ENCODE results near the gene NUP42.

Gene NUP42, protein sequence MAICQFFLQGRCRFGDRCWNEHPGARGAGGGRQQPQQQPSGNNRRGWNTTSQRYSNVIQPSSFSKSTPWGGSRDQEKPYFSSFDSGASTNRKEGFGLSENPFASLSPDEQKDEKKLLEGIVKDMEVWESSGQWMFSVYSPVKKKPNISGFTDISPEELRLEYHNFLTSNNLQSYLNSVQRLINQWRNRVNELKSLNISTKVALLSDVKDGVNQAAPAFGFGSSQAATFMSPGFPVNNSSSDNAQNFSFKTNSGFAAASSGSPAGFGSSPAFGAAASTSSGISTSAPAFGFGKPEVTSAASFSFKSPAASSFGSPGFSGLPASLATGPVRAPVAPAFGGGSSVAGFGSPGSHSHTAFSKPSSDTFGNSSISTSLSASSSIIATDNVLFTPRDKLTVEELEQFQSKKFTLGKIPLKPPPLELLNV

DNA sequence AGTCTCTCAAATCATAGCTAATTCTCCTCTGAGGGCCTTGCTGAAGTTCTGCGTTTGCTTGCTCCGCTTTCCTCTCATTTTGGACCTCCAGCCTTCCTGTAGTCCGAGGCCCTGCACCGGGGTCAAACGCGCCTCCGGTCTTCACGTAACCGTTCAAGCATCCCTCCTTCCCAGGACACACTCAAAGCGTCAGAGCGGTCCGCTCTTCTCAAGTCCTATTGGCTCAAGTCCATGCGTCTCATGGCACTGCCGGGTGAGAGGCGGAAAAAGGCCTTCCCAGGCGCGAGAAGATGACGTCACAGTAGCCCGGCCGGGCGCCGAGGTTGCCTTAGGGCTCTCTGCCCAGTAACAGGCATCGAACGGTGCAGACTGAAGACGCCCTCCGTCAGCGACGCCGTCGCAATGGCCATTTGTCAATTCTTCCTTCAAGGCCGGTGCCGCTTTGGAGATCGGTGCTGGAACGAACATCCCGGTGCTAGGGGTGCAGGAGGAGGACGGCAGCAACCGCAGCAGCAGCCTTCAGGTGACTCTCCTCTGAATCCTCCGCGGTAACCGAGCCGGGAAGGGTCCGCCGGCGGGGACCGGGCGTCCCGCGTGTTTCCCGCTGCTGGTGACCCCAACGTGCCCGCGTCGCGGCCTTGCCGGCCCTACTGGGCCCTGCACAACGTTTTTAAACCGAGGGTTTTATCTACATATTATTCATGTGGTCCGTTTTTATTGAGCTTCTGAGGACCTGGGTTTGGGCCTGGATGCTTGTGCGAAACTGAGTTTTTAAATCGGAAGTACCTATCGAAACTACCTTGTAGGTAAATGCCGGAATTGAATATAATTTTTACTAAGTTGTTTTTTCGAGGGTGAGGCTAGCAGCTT is at the start of gene NUP42:
NUP42 (plus strand) TSS at position 365 of the 870 bp plus-strand sequence; CDS start at position 403, 38 bp downstream.
- Mint-ChIP-seq H3K9me3 (no peaks in the 10 kb centered on the region), H3K27me3 (no peaks in the 10 kb centered on the region), H3K4me3 (peak within 1 kb of the TSS; percentile 92), H3K27ac (peak within 1 kb of the TSS; percentile 98), H3K4me1 (ENCODE audit: low read depth) (peaks cover 39% of the 10 kb centered on the region), H3K36me3 (ENCODE audit: low read depth) (peaks cover 51% of the 10 kb centered on the region)
- DNase-seq = peak; percentile 97

DNA sequence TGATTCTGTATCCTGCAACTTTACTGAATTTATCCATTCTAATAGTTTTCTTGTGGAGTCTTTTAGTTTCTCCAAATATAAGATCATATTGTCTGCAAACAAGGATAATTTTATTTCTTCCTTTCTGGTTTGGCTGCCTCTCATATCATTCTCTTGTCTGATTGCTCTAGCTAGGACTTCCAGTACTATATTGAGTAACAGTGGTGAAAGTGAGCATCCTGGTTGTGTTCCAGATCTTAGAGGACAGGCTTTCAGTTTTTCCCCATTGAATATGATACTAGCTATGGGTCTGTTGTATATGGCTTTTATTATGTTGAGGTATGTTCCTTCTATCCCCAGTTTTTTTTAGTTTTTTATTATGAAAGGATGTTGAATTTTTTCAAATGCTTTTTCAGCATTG is 48.1 kb upstream of the NUP42 start:
- no peak overlapping the region for H3K27ac Mint-ChIP-seq
- H3K4me3 Mint-ChIP-seq = no peak overlapping the region
- peaks cover 20% of the 10 kb centered on the region for H3K36me3 Mint-ChIP-seq (ENCODE audit: low read depth)
- DNase-seq = no peak
- H3K4me1 Mint-ChIP-seq (ENCODE audit: low read depth) = no peaks in the 10 kb centered on the region
- peaks cover 5% of the 10 kb centered on the region for H3K9me3 Mint-ChIP-seq
- no peaks in the 10 kb centered on the region for H3K27me3 Mint-ChIP-seq

DNA sequence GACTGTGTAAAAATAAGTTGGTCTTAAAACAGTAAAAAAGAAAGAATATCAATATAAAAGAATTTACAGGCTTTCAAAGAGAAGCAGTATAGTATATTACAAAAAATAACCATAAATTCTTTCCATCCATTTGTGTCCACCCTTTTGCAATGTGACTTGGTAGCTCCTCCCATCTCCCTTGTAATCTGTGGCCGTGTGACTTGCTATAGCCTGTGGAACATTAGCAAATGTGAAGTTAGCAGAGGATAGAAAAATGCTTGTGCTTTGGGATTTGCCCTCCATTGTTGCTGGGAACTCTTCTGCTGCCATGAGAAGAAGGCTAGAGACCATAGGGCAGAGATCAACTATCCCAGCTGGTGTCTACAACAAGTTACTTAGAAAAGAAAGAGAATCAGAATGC is 46.1 kb upstream of the NUP42 start:
- no peak for DNase-seq
- Mint-ChIP-seq H3K9me3 (peaks cover 5% of the 10 kb centered on the region), H3K36me3 (ENCODE audit: low read depth) (peaks cover 11% of the 10 kb centered on the region), H3K4me1 (ENCODE audit: low read depth) (no peaks in the 10 kb centered on the region), H3K4me3 (no peak overlapping the region), H3K27ac (no peak overlapping the region), H3K27me3 (no peaks in the 10 kb centered on the region)

DNA sequence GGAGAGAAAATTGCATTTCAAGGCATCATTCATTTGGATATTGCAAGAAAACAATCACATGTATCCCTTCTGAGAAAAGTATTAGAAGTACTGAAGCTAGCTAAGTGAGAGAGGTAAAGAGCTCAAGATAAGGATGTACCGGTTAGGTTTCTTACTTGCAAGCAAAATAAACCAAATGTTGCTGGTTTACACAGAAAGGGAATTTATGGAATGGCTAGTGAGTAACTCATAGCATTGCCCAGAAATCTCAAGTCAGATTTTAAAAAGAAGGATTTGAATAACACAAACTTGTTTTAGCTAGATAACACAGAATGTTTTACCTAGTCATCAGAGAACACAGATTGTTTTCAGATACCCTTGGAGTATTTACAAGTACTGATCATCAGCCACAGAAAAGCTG is 45.6 kb upstream of the NUP42 start:
- Mint-ChIP-seq H3K4me1 (ENCODE audit: low read depth) (no peaks in the 10 kb centered on the region), H3K4me3 (no peak overlapping the region)

DNA sequence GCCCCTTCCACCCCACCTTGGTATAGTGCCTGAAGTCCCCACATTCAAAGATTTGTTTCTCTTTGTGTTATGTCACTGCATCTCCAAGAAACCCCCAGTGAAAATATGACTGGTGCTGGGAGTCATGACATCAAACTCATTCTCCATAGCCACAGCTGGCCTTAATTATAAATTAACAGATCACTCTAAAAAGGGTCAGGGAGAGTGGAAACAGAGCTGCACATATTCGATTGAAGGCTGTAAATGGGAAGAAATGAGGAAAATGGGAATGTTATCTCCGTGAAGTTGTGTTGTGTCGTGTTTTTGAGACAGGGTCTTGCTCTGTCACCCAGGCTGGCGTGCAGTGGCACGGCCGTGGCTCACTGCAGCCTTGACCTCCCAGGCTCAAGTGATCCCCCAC is 24.2 kb upstream of the NUP42 start:
- Mint-ChIP-seq H3K4me1 (ENCODE audit: low read depth) (no peaks in the 10 kb centered on the region), H3K9me3 (no peaks in the 10 kb centered on the region), H3K36me3 (ENCODE audit: low read depth) (peaks cover 41% of the 10 kb centered on the region), H3K27me3 (no peaks in the 10 kb centered on the region), H3K27ac (no peak overlapping the region), H3K4me3 (no peak overlapping the region)
- no peak for DNase-seq

More for the DNA sequence above, 45.6 kb upstream of the NUP42 start:
- Mint-ChIP-seq H3K9me3 (peaks cover 5% of the 10 kb centered on the region), H3K27ac (no peak overlapping the region), H3K27me3 (no peaks in the 10 kb centered on the region), H3K36me3 (ENCODE audit: low read depth) (peaks cover 13% of the 10 kb centered on the region)
- DNase-seq = no peak

DNA sequence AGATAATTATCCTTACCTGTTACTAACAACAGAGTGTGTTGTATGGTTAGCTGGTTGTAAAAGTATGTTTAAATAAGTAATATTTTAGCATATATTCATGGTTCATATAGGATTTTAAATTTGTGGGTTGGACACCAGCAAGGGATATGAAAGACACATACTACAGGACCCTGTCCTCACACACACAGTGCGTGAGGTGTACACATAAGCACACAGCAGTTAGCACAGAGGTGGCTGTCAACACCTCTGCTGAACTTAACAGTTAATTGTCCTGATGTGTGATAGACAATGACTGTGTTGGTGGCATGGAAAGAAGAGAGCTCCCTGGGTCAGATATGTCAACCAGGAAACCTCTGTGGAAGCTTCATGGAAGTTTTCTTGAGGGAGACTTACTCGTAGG is 23.3 kb upstream of the NUP42 start:
- peaks cover 35% of the 10 kb centered on the region for H3K36me3 Mint-ChIP-seq (ENCODE audit: low read depth)
- H3K4me3 Mint-ChIP-seq = no peak overlapping the region
- H3K27ac Mint-ChIP-seq = no peak overlapping the region
- no peaks in the 10 kb centered on the region for H3K9me3 Mint-ChIP-seq
- H3K27me3 Mint-ChIP-seq = no peaks in the 10 kb centered on the region
- no peak for DNase-seq
- H3K4me1 Mint-ChIP-seq (ENCODE audit: low read depth) = no peaks in the 10 kb centered on the region

DNA sequence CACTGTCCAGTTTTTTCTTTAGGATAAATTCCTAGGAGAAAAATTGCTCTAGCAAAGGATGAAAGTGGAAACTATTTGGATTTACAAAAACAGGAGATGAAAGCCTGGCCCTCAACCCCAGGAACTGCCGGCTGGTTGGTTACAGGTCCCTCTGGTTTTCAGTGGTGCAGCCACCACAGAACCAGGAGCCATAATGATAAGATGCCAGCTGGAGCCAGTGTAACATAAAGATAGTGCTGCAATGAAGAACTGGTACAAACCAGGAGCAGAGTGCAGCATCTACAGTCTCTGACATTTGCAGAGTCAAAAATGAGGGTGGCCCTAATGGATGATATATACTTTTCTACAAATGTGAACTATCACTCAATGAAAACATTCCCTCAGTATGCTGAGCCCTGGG is 20.4 kb upstream of the NUP42 start:
- H3K4me1 Mint-ChIP-seq (ENCODE audit: low read depth) = no peaks in the 10 kb centered on the region
- H3K36me3 Mint-ChIP-seq (ENCODE audit: low read depth) = peaks cover 13% of the 10 kb centered on the region
- no peaks in the 10 kb centered on the region for H3K9me3 Mint-ChIP-seq
- no peak overlapping the region for H3K4me3 Mint-ChIP-seq
- DNase-seq = no peak
- no peak overlapping the region for H3K27ac Mint-ChIP-seq
- no peaks in the 10 kb centered on the region for H3K27me3 Mint-ChIP-seq

DNA sequence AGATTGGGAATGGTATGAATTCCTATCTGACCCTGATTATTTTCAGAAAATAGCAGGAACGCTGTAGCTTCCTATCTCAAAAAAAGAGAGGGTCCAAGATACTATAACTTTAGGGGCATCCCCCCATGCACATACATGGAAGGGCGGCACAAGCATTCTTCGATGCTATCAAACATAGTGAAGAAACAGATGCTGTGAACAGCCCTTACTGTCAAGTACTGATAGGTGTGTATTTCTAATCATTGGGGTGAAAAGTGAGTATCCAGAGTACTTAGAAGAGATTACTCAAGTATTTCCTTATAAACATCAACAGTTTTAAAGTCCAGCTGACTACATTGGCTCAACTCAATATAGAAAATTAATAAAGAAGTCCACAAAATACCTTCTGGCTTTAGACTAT is 17.0 kb upstream of the NUP42 start:
- Mint-ChIP-seq H3K27me3 (no peaks in the 10 kb centered on the region), H3K4me3 (no peak overlapping the region), H3K36me3 (ENCODE audit: low read depth) (no peaks in the 10 kb centered on the region), H3K27ac (no peak overlapping the region), H3K4me1 (ENCODE audit: low read depth) (no peaks in the 10 kb centered on the region), H3K9me3 (no peaks in the 10 kb centered on the region)
- no peak for DNase-seq

DNA sequence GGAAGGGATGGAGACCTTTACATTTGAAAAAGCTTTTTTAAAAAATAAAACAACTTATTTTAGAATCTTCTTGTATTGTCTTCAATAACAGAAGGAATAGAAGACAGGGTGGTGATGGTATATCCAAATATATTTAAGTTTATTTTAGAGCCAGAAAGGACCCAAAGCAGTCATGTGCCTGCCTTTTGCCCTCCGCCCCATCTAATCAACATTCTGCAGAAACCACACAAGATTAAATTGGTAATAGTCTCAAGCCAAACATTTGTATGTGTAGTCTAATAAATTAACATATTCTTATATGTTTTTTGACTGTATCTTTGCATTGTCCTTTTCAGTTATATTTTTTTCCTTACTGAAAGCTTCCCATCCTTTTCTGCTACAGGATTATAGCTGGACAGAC is 16.5 kb upstream of the NUP42 start:
- Mint-ChIP-seq H3K9me3 (no peaks in the 10 kb centered on the region), H3K27me3 (no peaks in the 10 kb centered on the region), H3K36me3 (ENCODE audit: low read depth) (no peaks in the 10 kb centered on the region), H3K27ac (no peak overlapping the region), H3K4me3 (no peak overlapping the region), H3K4me1 (ENCODE audit: low read depth) (no peaks in the 10 kb centered on the region)
- no peak for DNase-seq

DNA sequence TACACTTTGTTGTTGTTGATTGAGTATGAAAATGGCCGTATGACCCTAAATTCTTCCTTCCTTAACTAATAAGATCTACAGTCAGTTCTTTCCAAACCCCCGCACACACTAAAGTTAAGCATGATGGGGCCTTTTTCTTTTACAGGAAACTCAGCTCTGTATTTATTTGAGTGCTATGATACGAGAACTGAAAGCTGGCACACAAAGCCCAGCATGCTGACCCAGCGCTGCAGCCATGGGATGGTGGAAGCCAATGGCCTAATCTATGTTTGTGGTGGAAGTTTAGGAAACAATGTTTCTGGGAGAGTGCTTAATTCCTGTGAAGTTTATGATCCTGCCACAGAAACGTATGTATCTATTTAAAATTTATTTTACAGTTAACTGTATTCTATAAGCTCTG is 14.2 kb upstream of the NUP42 start:
- Mint-ChIP-seq H3K9me3 (no peaks in the 10 kb centered on the region), H3K27ac (no peak overlapping the region), H3K27me3 (no peaks in the 10 kb centered on the region), H3K4me3 (no peak overlapping the region), H3K36me3 (ENCODE audit: low read depth) (peaks cover 7% of the 10 kb centered on the region), H3K4me1 (ENCODE audit: low read depth) (no peaks in the 10 kb centered on the region)
- DNase-seq = no peak

DNA sequence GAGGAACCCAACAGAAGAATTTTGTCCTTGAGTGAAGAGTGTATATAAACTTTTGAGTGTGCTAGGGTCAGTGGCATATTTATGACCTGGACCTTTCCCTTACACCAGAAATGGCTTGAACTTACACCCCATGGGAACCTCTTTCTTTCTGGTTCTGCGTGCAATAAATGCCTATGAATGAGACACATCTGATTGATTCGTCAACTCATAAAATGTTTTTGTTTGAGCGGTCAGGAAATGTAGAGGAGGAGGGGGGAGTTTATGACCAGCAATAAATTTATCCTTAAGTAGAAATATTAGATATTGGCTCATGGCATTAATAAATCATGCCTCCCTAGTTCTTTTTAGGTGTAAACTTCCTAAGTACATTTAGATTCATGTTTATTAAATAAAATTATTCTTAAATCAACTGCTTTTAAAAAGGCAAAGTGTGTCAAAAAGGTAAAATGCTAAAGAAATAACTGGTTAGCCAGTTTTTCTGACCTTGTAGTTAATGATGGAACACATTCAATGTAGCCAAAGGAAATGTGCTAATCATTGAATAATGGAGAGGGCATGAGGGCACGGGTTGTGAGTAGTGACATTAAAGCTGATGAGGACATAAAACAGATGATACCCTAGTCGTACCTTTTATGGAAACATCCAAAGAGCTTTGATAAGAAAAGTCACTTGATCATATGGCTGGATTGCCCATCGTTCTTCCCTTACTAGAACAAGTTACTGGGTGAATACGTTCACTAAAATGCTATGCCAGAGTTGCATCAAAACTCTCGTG is 13.6 kb upstream of the NUP42 start:
- Mint-ChIP-seq H3K4me1 (ENCODE audit: low read depth) (no peaks in the 10 kb centered on the region), H3K27ac (no peak overlapping the region), H3K9me3 (no peaks in the 10 kb centered on the region), H3K27me3 (no peaks in the 10 kb centered on the region), H3K36me3 (ENCODE audit: low read depth) (peaks cover 7% of the 10 kb centered on the region), H3K4me3 (no peak overlapping the region)
- DNase-seq = no peak

DNA sequence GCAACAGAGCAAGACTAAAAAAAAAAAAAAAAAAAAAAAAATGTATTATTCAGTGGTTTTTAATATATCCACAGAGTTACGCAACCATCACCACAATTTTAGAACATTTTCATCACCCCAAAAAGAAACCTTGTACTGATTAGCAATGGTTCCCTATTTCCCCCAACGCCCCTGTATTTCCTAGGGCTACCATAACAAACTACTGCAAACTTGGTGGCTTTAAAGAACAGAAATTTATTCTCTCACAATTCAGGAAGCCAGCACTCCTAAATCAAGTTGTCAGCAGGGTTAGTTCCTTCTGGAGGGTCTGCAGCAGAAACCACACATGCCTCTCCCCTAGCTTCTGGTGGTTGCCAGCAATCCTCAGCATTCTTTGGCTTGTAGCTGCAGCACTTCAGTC is 5.9 kb upstream of the NUP42 start:
- no peak for DNase-seq
- H3K4me3 Mint-ChIP-seq = no peak overlapping the region
- H3K9me3 Mint-ChIP-seq = no peaks in the 10 kb centered on the region
- no peak overlapping the region for H3K27ac Mint-ChIP-seq
- H3K36me3 Mint-ChIP-seq (ENCODE audit: low read depth) = peaks cover 15% of the 10 kb centered on the region
- H3K27me3 Mint-ChIP-seq = no peaks in the 10 kb centered on the region
- H3K4me1 Mint-ChIP-seq (ENCODE audit: low read depth) = peaks cover 7% of the 10 kb centered on the region

DNA sequence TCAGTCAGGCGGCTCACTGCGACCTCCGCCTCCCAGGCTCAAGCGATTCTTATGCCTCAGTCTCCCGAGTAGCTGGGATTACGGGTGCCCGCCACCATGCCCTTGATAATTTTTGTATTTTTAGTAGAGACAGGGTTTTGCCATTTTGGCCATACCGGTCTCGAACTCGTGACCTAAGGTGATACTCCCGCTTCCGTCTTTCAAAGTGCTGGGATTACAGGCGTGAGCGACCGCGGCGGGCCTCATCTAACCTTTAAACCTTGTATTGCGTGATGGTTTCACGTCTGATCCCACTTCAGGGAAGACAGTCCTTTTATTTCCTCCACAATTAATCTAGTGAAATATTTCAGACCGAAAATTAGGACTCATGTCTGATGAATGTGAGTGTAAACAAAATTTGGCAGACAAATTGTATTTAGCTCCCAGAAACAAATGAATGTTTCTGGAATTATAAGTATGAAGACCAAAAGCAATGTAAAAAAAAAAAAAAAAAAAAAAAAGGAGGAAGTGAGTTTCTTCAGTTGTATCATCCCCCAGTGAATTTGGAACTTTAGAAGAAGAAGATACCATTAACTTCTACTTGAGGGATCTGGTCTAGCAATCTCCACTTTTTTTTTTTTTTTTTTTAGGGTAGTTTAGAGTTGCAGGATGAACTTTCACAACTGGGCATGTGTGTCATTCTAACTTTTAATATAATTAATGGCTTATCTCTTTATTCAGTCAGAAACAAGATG is 1.6 kb downstream of the NUP42 start:
- no peaks in the 10 kb centered on the region for H3K27me3 Mint-ChIP-seq
- H3K9me3 Mint-ChIP-seq = no peaks in the 10 kb centered on the region
- H3K4me1 Mint-ChIP-seq (ENCODE audit: low read depth) = peaks cover 42% of the 10 kb centered on the region
- DNase-seq = no peak
- H3K4me3 Mint-ChIP-seq = peak overlapping the region; percentile 92
- H3K27ac Mint-ChIP-seq = peak overlapping the region; percentile 98
- H3K36me3 Mint-ChIP-seq (ENCODE audit: low read depth) = peaks cover 66% of the 10 kb centered on the region

DNA sequence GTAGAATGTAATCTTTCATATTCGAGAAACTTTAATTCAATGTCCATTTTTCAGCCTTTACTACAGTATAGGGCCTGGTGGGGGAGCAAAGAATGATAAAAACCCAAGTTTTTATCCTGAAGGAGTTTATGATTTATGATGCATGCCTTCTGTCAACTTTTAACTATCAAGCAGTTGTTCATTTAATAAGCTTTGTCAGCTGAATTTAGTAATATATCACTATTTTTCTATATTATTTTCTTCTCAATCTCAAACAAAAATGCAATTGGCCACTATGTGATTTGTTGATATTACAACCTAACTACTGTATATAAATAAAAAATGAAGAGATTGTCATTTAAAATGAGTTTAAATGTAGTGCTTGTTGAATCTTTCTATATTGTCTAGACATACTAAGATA is 2.4 kb downstream of the NUP42 start:
- H3K36me3 Mint-ChIP-seq (ENCODE audit: low read depth) = peaks cover 74% of the 10 kb centered on the region
- H3K27ac Mint-ChIP-seq = peak overlapping the region; percentile 64
- no peaks in the 10 kb centered on the region for H3K27me3 Mint-ChIP-seq

More for the DNA sequence above, 2.4 kb downstream of the NUP42 start:
- peaks cover 44% of the 10 kb centered on the region for H3K4me1 Mint-ChIP-seq (ENCODE audit: low read depth)
- H3K4me3 Mint-ChIP-seq = peak overlapping the region; percentile 92
- no peaks in the 10 kb centered on the region for H3K9me3 Mint-ChIP-seq
- no peak for DNase-seq
